Endothelial cell (in vitro differentiated cells): ENCODE measurements around the gene PKN3. TPM values are rescaled to one million over a fixed set of nuclear protein-coding genes. Genes with fewer than 3 reads are reported as not detected.

Experiments used
- DNase-seq: peaks from one replicate; pipeline ENCODE4 v3.0.0; 2021; ENCODE audit warnings: low spot score
- H3K27ac Mint-ChIP-seq: one replicate; pipeline ENCODE4 v1.8.0; 2021; ENCODE audit warnings: mixed read lengths, inconsistent platforms; ENCODE audit not compliant: unreplicated experiment
- H3K27me3 Mint-ChIP-seq: one replicate; pipeline ENCODE4 v1.8.0; 2021; ENCODE audit warnings: mild to moderate bottlenecking, moderate library complexity, mixed read lengths, inconsistent platforms; ENCODE audit not compliant: unreplicated experiment
- H3K36me3 Mint-ChIP-seq: one replicate; pipeline ENCODE4 v1.8.0; 2021; ENCODE audit warnings: mild to moderate bottlenecking, low read depth, mixed read lengths, inconsistent platforms; ENCODE audit not compliant: unreplicated experiment
- H3K4me1 Mint-ChIP-seq: one replicate; pipeline ENCODE4 v1.8.0; 2021; ENCODE audit warnings: mild to moderate bottlenecking, mixed read lengths, inconsistent platforms; ENCODE audit not compliant: unreplicated experiment
- H3K4me3 Mint-ChIP-seq: one replicate; pipeline ENCODE4 v1.8.0; 2021; ENCODE audit warnings: mild to moderate bottlenecking, mixed read lengths, inconsistent platforms; ENCODE audit not compliant: unreplicated experiment
- H3K9me3 Mint-ChIP-seq: one replicate; pipeline ENCODE4 v1.8.0; 2021; ENCODE audit warnings: mixed read lengths, inconsistent platforms; ENCODE audit not compliant: unreplicated experiment
- CTCF ChIP-seq: fragments of 200-600 bp; sonication (generic); IDR thresholded peaks from one replicate; pipeline ENCODE4 v1.5.0; 2021; ENCODE audit warnings: antibody characterized with exemption; ENCODE audit not compliant: unreplicated experiment
- total RNA-seq: library from RNA; stranded (reverse); fragmentation: NEBNext Ultra II Directional; extraction: Animal tissue kit (Norgen Biotek cat#: 25700); gene quantifications from one replicate; pipeline ENCODE4 v1.2.1, GENCODE V29; 2021; ENCODE audit not compliant: unreplicated experiment

The PKN3 gene
- total RNA-seq, 1 donor from 2014 or later: 14.7 TPM

GRCh38 chr9:128683340-128684064, 18.8 kb upstream of the PKN3 start:
- Mint-ChIP-seq H3K36me3 (peaks cover 3% of the 10 kb centered on the region), H3K4me1 (peaks cover 32% of the 10 kb centered on the region), H3K9me3 (no peaks in the 10 kb centered on the region), H3K4me3 (peak overlapping the region; percentile 94), H3K27ac (peak overlapping the region; percentile 57), H3K27me3 (peaks cover 7% of the 10 kb centered on the region)
- DNase-seq: no peak
- TF ChIP-seq CTCF: no peak

DNA sequence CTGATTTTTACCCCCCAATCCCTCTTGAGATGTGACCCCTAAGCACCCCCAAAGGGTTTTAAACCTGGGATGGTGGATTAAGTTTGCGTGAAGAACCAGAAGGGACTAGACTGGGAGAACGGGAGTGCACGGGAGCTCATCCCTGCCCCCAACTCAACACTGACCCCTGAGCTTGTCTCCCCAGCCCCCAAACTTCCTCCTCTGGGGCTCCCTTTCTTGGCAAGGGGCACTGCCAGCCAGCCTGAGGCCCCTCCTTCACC, 18.3 kb upstream of the PKN3 start:
- H3K4me1 Mint-ChIP-seq: peaks cover 32% of the 10 kb centered on the region
- peaks cover 7% of the 10 kb centered on the region for H3K27me3 Mint-ChIP-seq
- peaks cover 3% of the 10 kb centered on the region for H3K36me3 Mint-ChIP-seq
- no peak for DNase-seq
- no peak for TF ChIP-seq CTCF
- peak overlapping the region; percentile 57 for H3K27ac Mint-ChIP-seq
- H3K9me3 Mint-ChIP-seq: no peaks in the 10 kb centered on the region
- peak overlapping the region; percentile 94 for H3K4me3 Mint-ChIP-seq

- DNase-seq: peak; percentile 54
- Mint-ChIP-seq H3K4me3 (peak overlapping the region; percentile 94), H3K27me3 (peaks cover 7% of the 10 kb centered on the region), H3K9me3 (no peaks in the 10 kb centered on the region), H3K36me3 (peaks cover 3% of the 10 kb centered on the region), H3K27ac (peak overlapping the region; percentile 76), H3K4me1 (peaks cover 32% of the 10 kb centered on the region)
- no peak for TF ChIP-seq CTCF
Measured at GRCh38 chr9:128684325-128685199, 17.7 kb upstream of the PKN3 start.

- peaks cover 37% of the 10 kb centered on the region for H3K4me1 Mint-ChIP-seq
- peaks cover 8% of the 10 kb centered on the region for H3K36me3 Mint-ChIP-seq
- no peak overlapping the region for H3K4me3 Mint-ChIP-seq
- no peak for DNase-seq
- no peaks in the 10 kb centered on the region for H3K9me3 Mint-ChIP-seq
- peaks cover 11% of the 10 kb centered on the region for H3K27me3 Mint-ChIP-seq
- H3K27ac Mint-ChIP-seq: peak overlapping the region; percentile 68
- no peak for TF ChIP-seq CTCF
Measured at GRCh38 chr9:128685636-128686489, 16.4 kb upstream of the PKN3 start.
